ACC112 (cell line): ENCODE results near the gene SH3PXD2A.
"Not testable (repeated sequence)": the region's sequence is repeated elsewhere in the genome, so short reads cannot be mapped to it uniquely, and the experiment has no call there.

Experiments used
- H2AFZ ChIP-seq: fragments of 200-600 bp; sonication (generic); one replicate; pipeline ENCODE4 v1.6.0; 2017; ENCODE audit warnings: antibody characterized with exemption, low read length; ENCODE audit not compliant: unreplicated experiment
- H3K27ac ChIP-seq: fragments of 200-600 bp; sonication (generic); 2 replicates; pipeline ENCODE4 v1.5.1; 2014; ENCODE audit warnings: low read depth, mild to moderate bottlenecking, antibody characterized with exemption, low read length, moderate library complexity
- H3K27me3 ChIP-seq: fragments of 200-600 bp; sonication (generic); 2 replicates; pipeline ENCODE4 v1.6.1; 2014; ENCODE audit warnings: mild to moderate bottlenecking, antibody characterized with exemption, low read length, moderate library complexity, mixed read lengths; ENCODE audit not compliant: insufficient read depth
- H3K36me3 ChIP-seq: fragments of 200-600 bp; sonication (generic); 2 replicates; pipeline ENCODE4 v1.6.1; 2016; ENCODE audit warnings: mild to moderate bottlenecking, antibody characterized with exemption, low read length, moderate library complexity, mixed read lengths; ENCODE audit not compliant: insufficient read depth
- H3K4me1 ChIP-seq: fragments of 200-600 bp; sonication (generic); one replicate; pipeline ENCODE4 v1.6.1; 2016; ENCODE audit warnings: low read length, mixed read lengths; ENCODE audit not compliant: insufficient read depth, unreplicated experiment, control insufficient read depth
- H3K4me3 ChIP-seq: fragments of 200-600 bp; sonication (generic); 2 replicates; pipeline ENCODE4 v1.5.1; 2014; ENCODE audit warnings: mild to moderate bottlenecking, low read depth, low read length
- H3K79me2 ChIP-seq: fragments of 200-600 bp; sonication (generic); one replicate; pipeline ENCODE4 v1.6.0; 2016; ENCODE audit warnings: low read length; ENCODE audit not compliant: control insufficient read depth, unreplicated experiment, insufficient read depth

SH3PXD2A gene

GRCh38 chr10:103663236-103663635 lies 192.1 kb downstream of the SH3PXD2A start:
- no peak overlapping the region for H3K27ac ChIP-seq
- peaks cover 8% of the 10 kb centered on the region; the same call in 1 of the 2 replicates for H3K36me3 ChIP-seq
- no peaks in the 10 kb centered on the region for H3K27me3 ChIP-seq
- no peak overlapping the region for H3K4me3 ChIP-seq
- H3K4me1 ChIP-seq = peaks cover 21% of the 10 kb centered on the region
- no peak overlapping the region for H2AFZ ChIP-seq
- peaks cover 43% of the 10 kb centered on the region for H3K79me2 ChIP-seq

- H3K36me3 ChIP-seq = peaks cover 13% of the 10 kb centered on the region; the same call in 1 of the 2 replicates
- not testable (repeated sequence) for H3K27ac ChIP-seq, H3K27me3 ChIP-seq, H3K4me3 ChIP-seq, H2AFZ ChIP-seq
- H3K4me1 ChIP-seq = peaks cover 16% of the 10 kb centered on the region
- peaks cover 47% of the 10 kb centered on the region for H3K79me2 ChIP-seq
These were observed 192.7 kb downstream of the SH3PXD2A start for GRCh38 chr10:103662704-103663103.

- H3K27me3 ChIP-seq = no peaks in the 10 kb centered on the region
- peaks cover 22% of the 10 kb centered on the region; the same call in 1 of the 2 replicates for H3K36me3 ChIP-seq
- peaks cover 5% of the 10 kb centered on the region for H3K4me1 ChIP-seq
- H3K4me3 ChIP-seq = peak overlapping the region; percentile 83
- H2AFZ ChIP-seq = peak overlapping the region; percentile 31
- peak overlapping the region; percentile 63 for H3K27ac ChIP-seq
- H3K79me2 ChIP-seq = peaks cover 56% of the 10 kb centered on the region
These were observed 194.0 kb downstream of the SH3PXD2A start for GRCh38 chr10:103661198-103661950.

- Histone ChIP-seq H3K27me3 (no peaks in the 10 kb centered on the region), H3K4me1 (peaks cover 5% of the 10 kb centered on the region), H3K4me3 (peak overlapping the region; percentile 83), H3K79me2 (peaks cover 63% of the 10 kb centered on the region), H3K36me3 (peaks cover 22% of the 10 kb centered on the region; the same call in 1 of the 2 replicates), H2AFZ (peak overlapping the region; percentile 31), H3K27ac (peak overlapping the region; percentile 63)
These were observed 194.8 kb downstream of the SH3PXD2A start for GRCh38 chr10:103660364-103661197.

- Histone ChIP-seq H2AFZ (no peak overlapping the region), H3K4me1 (peaks cover 5% of the 10 kb centered on the region), H3K27ac (peak overlapping the region; percentile 63), H3K36me3 (peaks cover 22% of the 10 kb centered on the region; the same call in 1 of the 2 replicates), H3K27me3 (no peaks in the 10 kb centered on the region), H3K79me2 (peaks cover 59% of the 10 kb centered on the region), H3K4me3 (peak overlapping the region; percentile 83)
These were observed 195.6 kb downstream of the SH3PXD2A start for GRCh38 chr10:103659674-103660363.

- H3K27ac ChIP-seq = no peak overlapping the region
- peaks cover 7% of the 10 kb centered on the region for H3K4me1 ChIP-seq
- no peak overlapping the region for H3K4me3 ChIP-seq
- H3K79me2 ChIP-seq = peaks cover 53% of the 10 kb centered on the region
- H2AFZ ChIP-seq = no peak overlapping the region
- peaks cover 22% of the 10 kb centered on the region; the same call in 1 of the 2 replicates for H3K36me3 ChIP-seq
- H3K27me3 ChIP-seq = no peaks in the 10 kb centered on the region
These were observed 197.3 kb downstream of the SH3PXD2A start for GRCh38 chr10:103658049-103658577.

GRCh38 chr10:103657061-103657591 lies 198.2 kb downstream of the SH3PXD2A start:
- no peaks in the 10 kb centered on the region for H3K27me3 ChIP-seq
- H2AFZ ChIP-seq = no peak overlapping the region
- no peak overlapping the region for H3K4me3 ChIP-seq
- H3K36me3 ChIP-seq = peaks cover 22% of the 10 kb centered on the region; the same call in 1 of the 2 replicates
- no peak overlapping the region for H3K27ac ChIP-seq
- H3K4me1 ChIP-seq = peaks cover 11% of the 10 kb centered on the region
- peaks cover 47% of the 10 kb centered on the region for H3K79me2 ChIP-seq

GRCh38 chr10:103654925-103655324 lies 200.5 kb downstream of the SH3PXD2A start:
- Histone ChIP-seq H3K4me3 (no peak overlapping the region), H3K36me3 (peaks cover 22% of the 10 kb centered on the region; the same call in 1 of the 2 replicates), H2AFZ (no peak overlapping the region), H3K79me2 (peaks cover 62% of the 10 kb centered on the region), H3K4me1 (peaks cover 17% of the 10 kb centered on the region), H3K27me3 (no peaks in the 10 kb centered on the region), H3K27ac (no peak overlapping the region)

GRCh38 chr10:103653581-103654037 lies 201.8 kb downstream of the SH3PXD2A start:
- Histone ChIP-seq H3K4me3 (no peak overlapping the region), H3K27ac (no peak overlapping the region), H3K4me1 (peaks cover 30% of the 10 kb centered on the region), H3K27me3 (no peaks in the 10 kb centered on the region), H2AFZ (no peak overlapping the region), H3K36me3 (peaks cover 18% of the 10 kb centered on the region; the same call in 1 of the 2 replicates), H3K79me2 (peaks cover 57% of the 10 kb centered on the region)
